Activated naive CD4-positive, alpha-beta T cell treated with anti-CD3 and anti-CD28 coated beads, Interleukin-2, amount 50 U/mL, for 24 hours (primary cell): ENCODE data around the gene GMCL1.
"Not testable (repeated sequence)": the region's sequence is repeated elsewhere in the genome, so short reads cannot be mapped to it uniquely, and the experiment has no call there.

ENCODE experiments used
- H3K27ac Mint-ChIP-seq: one replicate; pipeline ENCODE4 v1.8.0; 2021; ENCODE audit warnings: mild to moderate bottlenecking, mixed read lengths
- H3K27me3 Mint-ChIP-seq: one replicate; pipeline ENCODE4 v1.8.0; 2021; ENCODE audit warnings: mixed read lengths
- H3K36me3 Mint-ChIP-seq: one replicate; pipeline ENCODE4 v1.8.0; 2021; ENCODE audit warnings: mixed read lengths
- H3K4me1 Mint-ChIP-seq: one replicate; pipeline ENCODE4 v1.8.0; 2021; ENCODE audit warnings: mixed read lengths
- H3K4me3 Mint-ChIP-seq: one replicate; pipeline ENCODE4 v1.8.0; 2021; ENCODE audit warnings: mild to moderate bottlenecking, mixed read lengths
- H3K9me3 Mint-ChIP-seq: one replicate; pipeline ENCODE4 v1.8.0; 2021; ENCODE audit warnings: mixed read lengths

Gene GMCL1

DNA sequence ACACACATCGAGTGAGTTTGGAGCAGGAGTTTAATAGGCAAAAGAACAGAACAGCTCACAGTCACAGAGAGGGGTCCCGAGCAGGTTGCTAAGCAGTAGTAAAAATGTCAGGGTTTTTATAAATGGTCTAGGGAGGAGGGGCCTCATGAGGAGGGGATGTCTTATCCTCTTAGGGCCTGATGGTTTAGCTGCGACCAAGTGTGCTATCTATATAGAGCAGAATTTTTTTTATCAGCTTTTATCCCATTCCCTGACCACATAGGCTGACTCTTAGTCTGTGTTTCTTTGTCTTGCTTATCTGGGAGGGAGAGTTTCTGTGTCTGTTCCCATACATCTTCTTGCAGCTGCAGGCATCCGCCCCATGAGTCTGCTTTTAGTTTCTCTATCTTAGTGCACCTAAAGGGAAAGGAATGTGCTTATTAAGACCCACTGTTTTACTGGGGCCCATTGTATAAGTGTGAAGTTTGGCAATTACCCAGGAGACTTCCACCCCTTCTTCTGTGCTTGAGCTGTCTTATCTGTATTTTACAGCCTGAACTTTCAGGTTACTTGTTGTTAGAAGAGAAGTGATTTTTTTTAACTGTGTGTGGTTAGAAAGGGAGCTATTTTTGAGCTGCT, 30.4 kb upstream of the GMCL1 start:
- Mint-ChIP-seq H3K36me3 (peaks cover 6% of the 10 kb centered on the region), H3K27me3 (no peaks in the 10 kb centered on the region), H3K9me3 (no peaks in the 10 kb centered on the region), H3K4me1 (peaks cover 25% of the 10 kb centered on the region), H3K4me3 (peak overlapping the region; percentile 19), H3K27ac (no peak overlapping the region)

DNA sequence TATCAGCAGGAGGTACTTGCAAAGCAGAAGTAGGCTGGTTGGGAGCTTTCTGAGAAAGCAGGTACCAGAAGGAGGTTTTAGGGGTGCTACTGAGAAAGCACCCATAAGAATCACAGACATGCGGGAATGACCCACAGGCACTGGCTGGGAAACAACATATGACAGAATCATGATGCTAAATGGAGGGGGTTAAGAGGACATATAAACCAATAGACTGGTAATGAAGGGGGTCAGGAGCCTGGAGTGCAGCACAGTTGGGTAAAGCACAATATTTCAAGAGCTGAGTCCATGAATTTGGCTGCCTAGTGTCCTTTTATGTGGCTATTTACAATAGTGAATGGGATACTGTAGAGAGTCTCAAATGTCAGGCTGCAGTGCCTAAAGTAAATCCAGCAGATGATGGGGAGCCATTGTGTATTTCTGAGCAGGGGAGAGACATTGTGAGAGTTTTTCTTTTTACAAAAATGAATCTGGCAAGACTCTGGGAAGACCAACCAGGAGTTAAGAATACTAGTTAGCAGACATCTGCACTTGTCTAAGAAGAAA, 27.6 kb upstream of the GMCL1 start:
- H3K27me3 Mint-ChIP-seq: no peaks in the 10 kb centered on the region
- no peak overlapping the region for H3K4me3 Mint-ChIP-seq
- no peak overlapping the region for H3K27ac Mint-ChIP-seq
- H3K4me1 Mint-ChIP-seq: peaks cover 32% of the 10 kb centered on the region
- peaks cover 6% of the 10 kb centered on the region for H3K36me3 Mint-ChIP-seq
- H3K9me3 Mint-ChIP-seq: no peaks in the 10 kb centered on the region

DNA sequence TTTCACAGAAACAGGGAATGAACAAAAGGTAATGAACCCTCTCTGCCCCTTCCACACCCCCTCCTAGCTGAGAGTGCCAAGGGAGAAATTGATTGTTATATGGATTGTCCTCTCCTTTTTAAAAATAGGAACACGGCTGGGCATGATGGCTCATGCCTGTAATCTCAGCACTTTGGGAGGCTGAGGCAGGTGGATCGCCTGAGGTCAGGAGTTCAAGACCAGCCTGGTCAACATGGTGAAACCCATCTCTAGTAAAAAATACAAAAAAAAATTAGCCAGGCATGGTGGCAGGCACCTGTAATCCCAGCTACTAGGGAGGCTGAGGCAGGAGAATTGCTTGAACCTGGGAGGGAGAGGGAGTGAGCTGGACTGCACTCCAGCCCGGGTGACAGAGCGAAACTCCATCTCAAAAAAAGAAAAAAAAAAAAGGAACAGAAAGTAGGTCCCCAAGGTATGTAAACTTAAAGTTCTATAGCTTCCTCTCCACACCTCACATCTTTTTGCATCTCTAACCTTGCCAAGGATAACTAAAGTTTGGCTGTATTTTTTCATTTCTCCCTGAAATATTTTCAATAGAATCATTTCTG, 26.6 kb upstream of the GMCL1 start:
- H3K27ac Mint-ChIP-seq, H3K9me3 Mint-ChIP-seq, H3K27me3 Mint-ChIP-seq, H3K4me3 Mint-ChIP-seq, H3K36me3 Mint-ChIP-seq: not testable (repeated sequence)
- peaks cover 32% of the 10 kb centered on the region for H3K4me1 Mint-ChIP-seq

DNA sequence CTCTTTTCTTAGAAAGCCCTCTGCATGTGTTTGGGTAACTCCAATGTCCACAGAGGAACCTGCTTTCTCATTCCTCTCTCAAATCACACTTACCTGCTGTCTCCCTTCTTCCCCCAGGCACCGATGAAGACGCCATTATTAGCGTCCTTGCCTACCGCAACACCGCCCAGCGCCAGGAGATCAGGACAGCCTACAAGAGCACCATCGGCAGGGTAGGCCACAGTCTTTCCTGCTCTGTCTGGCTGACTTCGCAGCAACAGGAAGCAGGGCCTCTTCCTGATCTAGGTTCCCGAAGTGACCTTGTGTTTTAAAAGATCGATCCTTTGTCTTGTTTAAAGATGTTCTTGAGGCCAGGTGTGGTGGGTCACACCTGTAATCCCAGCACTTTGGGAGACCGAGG, 25.0 kb upstream of the GMCL1 start:
- Mint-ChIP-seq H3K27me3 (no peaks in the 10 kb centered on the region), H3K4me3 (no peak overlapping the region), H3K27ac (no peak overlapping the region), H3K4me1 (peaks cover 19% of the 10 kb centered on the region), H3K9me3 (no peaks in the 10 kb centered on the region), H3K36me3 (peaks cover 6% of the 10 kb centered on the region)

GRCh38 chr2:69805887-69806286, 23.6 kb upstream of the GMCL1 start:
- H3K36me3 Mint-ChIP-seq: peaks cover 6% of the 10 kb centered on the region
- H3K27ac Mint-ChIP-seq: no peak overlapping the region
- H3K27me3 Mint-ChIP-seq: no peaks in the 10 kb centered on the region
- peaks cover 19% of the 10 kb centered on the region for H3K4me1 Mint-ChIP-seq
- no peaks in the 10 kb centered on the region for H3K9me3 Mint-ChIP-seq
- H3K4me3 Mint-ChIP-seq: no peak overlapping the region

- no peaks in the 10 kb centered on the region for H3K27me3 Mint-ChIP-seq
- H3K4me3 Mint-ChIP-seq: no peak overlapping the region
These were observed 21.5 kb upstream of the GMCL1 start for GRCh38 chr2:69807821-69808540.

GRCh38 chr2:69810550-69810949, 18.9 kb upstream of the GMCL1 start:
- Mint-ChIP-seq H3K27me3 (no peaks in the 10 kb centered on the region), H3K4me3 (no peak overlapping the region), H3K27ac (no peak overlapping the region), H3K36me3 (no peaks in the 10 kb centered on the region), H3K4me1 (no peaks in the 10 kb centered on the region), H3K9me3 (no peaks in the 10 kb centered on the region)

More at GRCh38 chr2:69807821-69808540, 21.5 kb upstream of the GMCL1 start:
- Mint-ChIP-seq H3K9me3 (no peaks in the 10 kb centered on the region), H3K4me1 (peaks cover 16% of the 10 kb centered on the region), H3K27ac (no peak overlapping the region), H3K36me3 (peaks cover 3% of the 10 kb centered on the region)

DNA sequence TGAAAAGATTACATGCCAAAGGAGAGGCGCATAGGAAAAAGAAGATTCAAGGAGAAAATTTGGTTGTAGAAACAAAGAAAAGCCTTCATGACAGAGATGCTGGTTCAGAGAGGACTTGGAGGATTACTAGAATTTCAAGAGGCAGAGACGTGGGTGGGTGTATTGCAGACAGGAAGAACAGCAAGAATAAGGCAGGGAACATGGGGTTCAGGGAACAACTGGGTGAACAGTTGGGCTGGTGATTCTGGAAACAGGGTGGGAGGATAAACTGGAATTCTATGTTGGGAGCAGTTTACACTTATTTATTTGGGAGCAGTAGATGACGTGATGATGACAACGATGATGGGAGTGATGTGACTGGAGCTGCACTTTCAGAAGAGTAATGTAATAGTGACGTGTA, 18.4 kb upstream of the GMCL1 start:
- no peak overlapping the region for H3K27ac Mint-ChIP-seq
- H3K27me3 Mint-ChIP-seq: no peaks in the 10 kb centered on the region
- no peaks in the 10 kb centered on the region for H3K9me3 Mint-ChIP-seq
- H3K36me3 Mint-ChIP-seq: no peaks in the 10 kb centered on the region
- H3K4me1 Mint-ChIP-seq: no peaks in the 10 kb centered on the region
- no peak overlapping the region for H3K4me3 Mint-ChIP-seq

DNA sequence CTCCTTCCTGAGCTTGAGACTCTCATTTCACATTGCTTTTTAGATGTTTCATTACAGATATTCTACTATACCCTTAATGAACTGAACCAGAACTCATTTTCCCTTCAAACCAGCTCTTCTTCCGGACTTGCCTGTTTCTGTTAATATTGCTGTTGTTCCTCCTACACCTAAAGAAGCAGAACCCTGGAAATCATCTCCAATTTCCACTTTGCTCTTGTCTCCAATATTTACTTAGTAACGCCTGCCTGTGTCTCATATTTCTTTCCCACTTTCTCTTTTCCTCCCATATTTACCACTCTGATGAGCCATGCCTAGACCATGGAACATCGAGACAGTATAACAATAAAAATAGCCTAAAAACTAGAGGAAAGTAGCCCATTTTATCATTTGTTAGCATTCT, 17.9 kb upstream of the GMCL1 start:
- no peaks in the 10 kb centered on the region for H3K9me3 Mint-ChIP-seq
- H3K27me3 Mint-ChIP-seq: no peaks in the 10 kb centered on the region
- no peak overlapping the region for H3K27ac Mint-ChIP-seq
- no peak overlapping the region for H3K4me3 Mint-ChIP-seq
- H3K36me3 Mint-ChIP-seq: no peaks in the 10 kb centered on the region
- peaks cover 3% of the 10 kb centered on the region for H3K4me1 Mint-ChIP-seq

DNA sequence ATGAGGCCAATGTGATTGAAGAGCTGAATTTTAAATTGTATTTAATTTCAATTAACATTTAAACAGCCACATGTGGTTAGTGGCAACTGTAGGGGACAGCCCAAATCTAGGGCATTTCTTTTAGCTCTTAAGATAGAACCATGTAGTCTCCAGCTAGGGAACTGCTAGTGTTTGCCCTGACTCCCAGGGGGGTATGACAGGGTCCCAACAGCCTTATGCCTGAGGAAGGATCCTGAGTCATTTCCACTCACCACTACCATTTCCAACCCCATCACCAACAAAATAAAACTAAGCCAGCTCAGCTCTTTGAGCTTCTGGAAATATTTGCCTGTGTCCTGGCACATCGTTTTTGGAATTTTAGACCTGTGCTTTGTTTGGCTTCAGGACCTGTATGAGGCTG, 13.7 kb upstream of the GMCL1 start:
- H3K4me1 Mint-ChIP-seq: peaks cover 9% of the 10 kb centered on the region
- H3K27ac Mint-ChIP-seq: no peak overlapping the region
- peaks cover 2% of the 10 kb centered on the region for H3K36me3 Mint-ChIP-seq
- no peak overlapping the region for H3K4me3 Mint-ChIP-seq
- no peaks in the 10 kb centered on the region for H3K27me3 Mint-ChIP-seq
- H3K9me3 Mint-ChIP-seq: no peaks in the 10 kb centered on the region

GRCh38 chr2:69816923-69817542, 12.4 kb upstream of the GMCL1 start:
- H3K27me3 Mint-ChIP-seq: no peaks in the 10 kb centered on the region
- H3K4me1 Mint-ChIP-seq: peaks cover 9% of the 10 kb centered on the region
- H3K36me3 Mint-ChIP-seq: peaks cover 2% of the 10 kb centered on the region
- peak overlapping the region; percentile 71 for H3K27ac Mint-ChIP-seq
- H3K9me3 Mint-ChIP-seq: no peaks in the 10 kb centered on the region
- H3K4me3 Mint-ChIP-seq: no peak overlapping the region

- Mint-ChIP-seq H3K4me1 (peaks cover 9% of the 10 kb centered on the region), H3K4me3 (no peak overlapping the region), H3K9me3 (no peaks in the 10 kb centered on the region), H3K36me3 (peaks cover 2% of the 10 kb centered on the region), H3K27ac (no peak overlapping the region), H3K27me3 (no peaks in the 10 kb centered on the region)
These were observed 11.5 kb upstream of the GMCL1 start for GRCh38 chr2:69817729-69818501.

GRCh38 chr2:69827796-69828540, 1.5 kb upstream of the GMCL1 start:
- peak overlapping the region; percentile 92 for H3K4me3 Mint-ChIP-seq
- H3K27me3 Mint-ChIP-seq: no peaks in the 10 kb centered on the region
- H3K36me3 Mint-ChIP-seq: peaks cover 3% of the 10 kb centered on the region
- H3K4me1 Mint-ChIP-seq: peaks cover 39% of the 10 kb centered on the region
- H3K27ac Mint-ChIP-seq: peak overlapping the region; percentile 91
- H3K9me3 Mint-ChIP-seq: no peaks in the 10 kb centered on the region

GRCh38 chr2:69828938-69829255, 563 bp upstream of the GMCL1 start:
- Mint-ChIP-seq H3K4me1 (peaks cover 47% of the 10 kb centered on the region), H3K27me3 (no peaks in the 10 kb centered on the region), H3K27ac (peak overlapping the region; percentile 95), H3K4me3 (peak overlapping the region; percentile 92), H3K36me3 (peaks cover 5% of the 10 kb centered on the region), H3K9me3 (no peaks in the 10 kb centered on the region)
